ENCODE results near the gene MED14. TPM values are rescaled to one million over a fixed set of nuclear protein-coding genes. Genes with fewer than 3 reads are reported as not detected.
"Not testable (repeated sequence)": the region's sequence is repeated elsewhere in the genome, so short reads cannot be mapped to it uniquely, and the experiment has no call there.

The MED14 gene
- total RNA-seq, result 100 to 1,000 TPM in 1 of 5 donors, 10 to 100 TPM in 4; 36.8 to 107 (median 63.0) TPM
- 10 to 100 TPM in 1 of 3 donors, 1 to 10 TPM in 2; 5.5 to 12.5 (median 7.0) TPM for polyA plus RNA-seq
- long read RNA-seq, donor 1, result 0 reads
- long read RNA-seq, donor 2, full-length matches to known transcripts, result 1 of 1 reads
- long read RNA-seq, donor 2, partial matches to known transcripts, result 0 of 1 reads
- long read RNA-seq, donor 2, other reads (novel, unspliced or antisense), result 0 of 1 reads
- long read RNA-seq, donor 3, partial matches to known transcripts, result 0 of 1 reads
- long read RNA-seq, donor 3, other reads (novel, unspliced or antisense), result 0 of 1 reads
- long read RNA-seq, donor 4, result 0 reads
- long read RNA-seq, donor 5, result 0 reads
- long read RNA-seq, donor 6, full-length matches to known transcripts, result 4 of 4 reads
- long read RNA-seq, donor 6, partial matches to known transcripts, result 0 of 4 reads
- long read RNA-seq, donor 6, other reads (novel, unspliced or antisense), result 0 of 4 reads
- long read RNA-seq, donor 7, result 0 reads
- long read RNA-seq, donor 8, result 0 reads
- long read RNA-seq, donor 9, result 0 reads
- long read RNA-seq, donor 10, result 0 reads

GRCh38 chrX:40735325-40736169, at the start of gene MED14:
Gene MED14, minus strand, starts transcription at chrX:40735542. Its CDS starts 130 bp downstream, at chrX:40735412.
- H3K27me3 ChIP-seq, result peaks cover 0 to 4% (median 0%) of the 10 kb centered on the region in 3 donors
- H3K36me3 ChIP-seq, result no peaks in the 10 kb centered on the region
- intact Hi-C loops (cut with DNase I; ENCODE audit: low total_unique reads), result no loop called here
- DNase-seq, result peak; percentile 86 to 97
- H3K27ac ChIP-seq, result peak within 1 kb of the TSS; percentile 95 to 98 (median 97)
- H3K9me3 ChIP-seq, result no peaks in the 10 kb centered on the region
- 0 to 2% (median 1%) methylated on average over 15 to 83 of the region's 88 CpGs for WGBS, 5 donors
- H3K4me3 ChIP-seq, result peak within 1 kb of the TSS; percentile 67 to 82 (median 72)
- peak; percentile 35 to 79 (median 61) for TF ChIP-seq POLR2AphosphoS5 (IDR thresholded peaks at IDR 0.05)
- peak in 1 of 4 donors; percentile 60 for TF ChIP-seq POLR2A (IDR thresholded peaks at IDR 0.05)
- no peak for TF ChIP-seq EP300 (IDR thresholded peaks at IDR 0.05)
- TF ChIP-seq, protein P1, sequence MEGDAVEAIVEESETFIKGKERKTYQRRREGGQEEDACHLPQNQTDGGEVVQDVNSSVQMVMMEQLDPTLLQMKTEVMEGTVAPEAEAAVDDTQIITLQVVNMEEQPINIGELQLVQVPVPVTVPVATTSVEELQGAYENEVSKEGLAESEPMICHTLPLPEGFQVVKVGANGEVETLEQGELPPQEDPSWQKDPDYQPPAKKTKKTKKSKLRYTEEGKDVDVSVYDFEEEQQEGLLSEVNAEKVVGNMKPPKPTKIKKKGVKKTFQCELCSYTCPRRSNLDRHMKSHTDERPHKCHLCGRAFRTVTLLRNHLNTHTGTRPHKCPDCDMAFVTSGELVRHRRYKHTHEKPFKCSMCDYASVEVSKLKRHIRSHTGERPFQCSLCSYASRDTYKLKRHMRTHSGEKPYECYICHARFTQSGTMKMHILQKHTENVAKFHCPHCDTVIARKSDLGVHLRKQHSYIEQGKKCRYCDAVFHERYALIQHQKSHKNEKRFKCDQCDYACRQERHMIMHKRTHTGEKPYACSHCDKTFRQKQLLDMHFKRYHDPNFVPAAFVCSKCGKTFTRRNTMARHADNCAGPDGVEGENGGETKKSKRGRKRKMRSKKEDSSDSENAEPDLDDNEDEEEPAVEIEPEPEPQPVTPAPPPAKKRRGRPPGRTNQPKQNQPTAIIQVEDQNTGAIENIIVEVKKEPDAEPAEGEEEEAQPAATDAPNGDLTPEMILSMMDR (IDR thresholded peaks at IDR 0.05), result peak in 3 of 7 experiments; percentile 14 to 57 (median 54)
- peaks cover 0 to 47% (median 22%) of the 10 kb centered on the region in 4 donors for H3K4me1 ChIP-seq

GRCh38 chrX:40784516-40785151, 49.3 kb upstream of the MED14 start:
- intact Hi-C loops (cut with DNase I; ENCODE audit: low total_unique reads), result no loop called here
- Histone ChIP-seq H3K4me3 (no peak overlapping the region), H3K4me1 (no peaks in the 10 kb centered on the region), H3K36me3 (no peaks in the 10 kb centered on the region), H3K27me3 (no peaks in the 10 kb centered on the region), H3K27ac (no peak overlapping the region), H3K9me3 (peaks cover 0 to 9% (median 2%) of the 10 kb centered on the region in 4 donors)
- no peak for DNase-seq
- WGBS, 5 donors, result 69 to 79% (median 73%) methylated on average over 4 of the region's 4 CpGs
- no peak for TF ChIP-seq POLR2A (IDR thresholded peaks at IDR 0.05)
- TF ChIP-seq EP300 (IDR thresholded peaks at IDR 0.05), result no peak
- TF ChIP-seq, protein P1 (IDR thresholded peaks at IDR 0.05), result no peak
- TF ChIP-seq POLR2AphosphoS5 (IDR thresholded peaks at IDR 0.05), result no peak

DNA sequence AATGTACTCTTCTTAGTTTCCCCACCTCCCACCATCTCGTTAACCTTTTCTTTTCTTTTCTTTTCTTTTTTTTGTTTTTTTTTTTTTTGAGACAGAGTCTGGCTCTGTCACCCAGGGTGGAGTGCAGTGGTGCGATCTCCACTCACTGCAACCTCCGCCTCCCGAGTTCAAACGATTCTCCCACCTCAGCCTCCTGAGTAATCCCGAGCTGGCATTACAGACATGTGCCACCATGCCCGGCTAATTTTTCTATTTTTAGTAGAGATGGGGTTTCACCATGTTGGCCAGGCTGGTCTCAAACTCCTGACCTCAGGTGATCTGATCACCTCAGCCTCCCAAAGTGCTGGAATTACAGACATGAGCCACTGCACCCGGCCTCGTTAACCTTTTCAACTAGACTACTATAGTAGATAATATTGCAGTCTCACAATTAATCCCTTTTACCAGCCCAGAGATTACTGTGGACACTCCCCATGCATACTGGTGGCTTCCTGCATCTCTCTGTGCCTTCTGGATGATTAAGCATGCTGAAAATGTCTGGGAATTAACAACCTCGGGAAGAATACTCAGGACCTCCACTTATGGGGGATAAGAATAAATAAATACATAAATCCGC, 47.4 kb upstream of the MED14 start:
- H3K27me3 ChIP-seq; H3K4me3 ChIP-seq; H3K9me3 ChIP-seq; H3K27ac ChIP-seq; DNase-seq; intact Hi-C loops (cut with DNase I; ENCODE audit: low total_unique reads); H3K4me1 ChIP-seq; H3K36me3 ChIP-seq: not testable (repeated sequence)
- WGBS, 5 donors, result 78 to 90% (median 84%) methylated on average over 6 to 11 of the region's 11 CpGs

- no peak for TF ChIP-seq POLR2AphosphoS5 (IDR thresholded peaks at IDR 0.05)
- TF ChIP-seq, protein P1 (IDR thresholded peaks at IDR 0.05), result no peak
- TF ChIP-seq POLR2A (IDR thresholded peaks at IDR 0.05), result no peak
- no peak for TF ChIP-seq EP300 (IDR thresholded peaks at IDR 0.05)
- Histone ChIP-seq H3K9me3 (no peaks in the 10 kb centered on the region), H3K27ac (no peak overlapping the region), H3K4me1 (no peaks in the 10 kb centered on the region), H3K4me3 (no peak overlapping the region), H3K36me3 (no peaks in the 10 kb centered on the region), H3K27me3 (no peaks in the 10 kb centered on the region)
- WGBS, 5 donors, result 64 to 73% (median 68%) methylated on average over 2 of the region's 2 CpGs
- intact Hi-C loops (cut with DNase I; ENCODE audit: low total_unique reads), result no loop called here
- DNase-seq, result no peak
Observed at GRCh38 chrX:40780951-40781350, 45.6 kb upstream of the MED14 start.
